Left cardiac atrium (tissue), 4 donors: ENCODE measurements around the gene PCMT1. TPM values are rescaled to one million over a fixed set of nuclear protein-coding genes. Genes with fewer than 3 reads are reported as not detected.
"Not testable (repeated sequence)": the region's sequence is repeated elsewhere in the genome, so short reads cannot be mapped to it uniquely, and the experiment has no call there.

Source experiments
- ATAC-seq, 2 donors: fragments of 200-7000 bp; cut with Tn5 transposase; one replicate each; pipeline ENCODE4 v1.9.1; 2020; ENCODE audit warnings: mild to moderate bottlenecking in 2 of 2, moderate library complexity in 2 of 2
- DNase-seq: peaks from one replicate; pipeline ENCODE4 v3.0.0-alpha.2; 2020
- intact Hi-C, 2 donors: fragments of 100-400 bp; cut with DNase I; formaldehyde crosslinking; loops; one replicate each; pipeline versions ENCODE4 v1.14.1 to v1.15.1; 2022 to 2023
- total RNA-seq, 2 donors: library from RNA; stranded (reverse); fragmentation: NEBNext Ultra II Directional; extraction: Animal tissue kit (Norgen Biotek cat#: 25700); gene quantifications; one replicate each; pipeline ENCODE4 v1.2.1, GENCODE V29; 2021
- donor health status: DM: no; HTN: yes; CAD: no.
- donor health status: DM: no; HTN: yes; CAD: no; lungs with severe emphysema.
- donor health status: DM: yes; HTN: yes; CAD: no.
- donor health status: Dilated cardiomyopathy.

The PCMT1 gene
- total RNA-seq, 2 donors from 2014 or later, result 92.8 to 107 TPM

GRCh38 chr6:149844480-149844879 lies 94.9 kb downstream of the PCMT1 start:
- intact Hi-C loops, result loop anchor here in 1 of 2 donors (10.0 kb wide), 1 partner anchor 160 kb away; no protein-coding TSS in a partner anchor
- no peak for ATAC-seq
- no peak for DNase-seq

- no peak for ATAC-seq
- intact Hi-C loops, result loop anchor here in 1 of 2 donors (10.0 kb wide), 1 partner anchor 159 kb away; no protein-coding TSS in a partner anchor
- no peak for DNase-seq
These were observed 96.0 kb downstream of the PCMT1 start for GRCh38 chr6:149845549-149845948.

- ATAC-seq, result peak in 1 of 2 donors; percentile 51
- intact Hi-C loops, result loop anchor here in 1 of 2 donors (10.0 kb wide), 1 partner anchor 158 kb away; no protein-coding TSS in a partner anchor
- peak; percentile 31 for DNase-seq
These were observed 96.8 kb downstream of the PCMT1 start for GRCh38 chr6:149846321-149846720.

- intact Hi-C loops, result loop anchor here in 1 of 2 donors (10.0 kb wide), 1 partner anchor 157 kb away; no protein-coding TSS in a partner anchor
- no peak for DNase-seq
- ATAC-seq, result no peak
These were observed 98.4 kb downstream of the PCMT1 start for GRCh38 chr6:149847939-149848267.

GRCh38 chr6:149848343-149848742 lies 98.8 kb downstream of the PCMT1 start:
- not testable (repeated sequence) for ATAC-seq, DNase-seq
- intact Hi-C loops, result loop anchor here in 1 of 2 donors (10.0 kb wide), 1 partner anchor 156 kb away; no protein-coding TSS in a partner anchor

- intact Hi-C loops, result no loop called here
- no peak for DNase-seq
- no peak for ATAC-seq
These were observed 102.0 kb downstream of the PCMT1 start for GRCh38 chr6:149851461-149852110.

- DNase-seq, result peak; percentile 49
- intact Hi-C loops, result no loop called here
- ATAC-seq, result peak; percentile 81 to 82
These were observed 102.6 kb downstream of the PCMT1 start for GRCh38 chr6:149852180-149852579.

- ATAC-seq, result no peak
- DNase-seq, result no peak
- intact Hi-C loops, result no loop called here
These were observed 103.3 kb downstream of the PCMT1 start for GRCh38 chr6:149852881-149853280.

GRCh38 chr6:149854017-149854416 lies 104.5 kb downstream of the PCMT1 start:
- DNase-seq, ATAC-seq, intact Hi-C loops: not testable (repeated sequence)

- intact Hi-C loops, result no loop called here
- ATAC-seq (peak in 1 of 2 donors; percentile 72), DNase-seq (peak; percentile 52)
These were observed 105.0 kb downstream of the PCMT1 start for GRCh38 chr6:149854532-149854931.

- DNase-seq (no peak), ATAC-seq (peak in 1 of 2 donors; percentile 30)
- intact Hi-C loops, result no loop called here
These were observed 105.6 kb downstream of the PCMT1 start for GRCh38 chr6:149855040-149855654.

- intact Hi-C loops, result no loop called here
- ATAC-seq, result no peak
- DNase-seq, result no peak
These were observed 106.2 kb downstream of the PCMT1 start for GRCh38 chr6:149855741-149856140.

- no peak for ATAC-seq
- no peak for DNase-seq
- intact Hi-C loops, result no loop called here
These were observed 106.9 kb downstream of the PCMT1 start for GRCh38 chr6:149856256-149856994.

- intact Hi-C loops, result no loop called here
- DNase-seq (no peak), ATAC-seq (no peak)
These were observed 108.0 kb downstream of the PCMT1 start for GRCh38 chr6:149857541-149857940.

GRCh38 chr6:149859368-149859767 lies 109.8 kb downstream of the PCMT1 start:
- no peak for DNase-seq
- no peak for ATAC-seq
- intact Hi-C loops, result no loop called here

- DNase-seq, result no peak
- intact Hi-C loops, result no loop called here
- no peak for ATAC-seq
These were observed 110.4 kb downstream of the PCMT1 start for GRCh38 chr6:149859938-149860337.

GRCh38 chr6:149860513-149860833 lies 110.9 kb downstream of the PCMT1 start:
- ATAC-seq (no peak), DNase-seq (no peak)
- intact Hi-C loops, result no loop called here
